Measurements from ENCODE around the gene INTS7. TPM values are rescaled to one million over a fixed set of nuclear protein-coding genes. Genes with fewer than 3 reads are reported as not detected.

INTS7 gene
- total and polyA plus RNA-seq, 2 donors from 2014 or later, result 5.1 to 9.8 TPM

DNA sequence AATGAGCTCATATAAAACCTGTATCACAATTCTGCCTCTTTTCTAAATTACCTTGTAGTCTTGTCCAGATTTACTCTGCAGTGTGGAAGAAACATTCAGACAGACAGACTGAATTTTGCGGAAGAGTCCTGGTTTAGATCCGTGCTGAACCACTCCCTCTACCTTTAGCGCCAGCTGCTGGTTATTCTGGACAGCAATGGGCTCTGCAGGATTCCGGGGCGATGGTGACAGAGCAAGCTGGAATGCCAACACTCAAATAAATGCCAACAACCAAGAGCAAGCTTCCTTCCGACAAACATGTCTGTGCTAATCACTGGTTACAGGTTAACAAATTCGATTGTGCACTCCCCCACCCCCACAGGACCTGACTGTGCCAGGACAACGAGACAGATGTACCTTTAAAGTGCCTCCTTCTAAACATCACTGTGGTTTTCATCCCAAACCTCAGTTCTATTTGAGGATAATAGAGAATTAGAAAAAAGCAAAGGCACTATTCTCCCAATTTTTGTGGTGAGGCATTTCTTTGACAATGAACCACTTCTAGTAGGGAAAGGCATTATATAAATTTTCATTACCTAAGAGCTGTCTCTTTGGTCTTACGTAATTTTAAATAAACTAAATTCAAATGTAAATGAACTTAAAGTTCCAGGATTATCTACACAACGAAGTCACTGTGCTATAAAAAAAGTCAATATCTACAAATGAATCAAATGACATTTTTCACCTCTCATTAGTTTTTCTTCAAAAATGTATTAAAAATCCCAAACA, 90.4 kb downstream of the INTS7 start:
- Histone ChIP-seq H3K4me1 (ENCODE audit: control insufficient read depth in 2 of 3, insufficient read depth in 2 of 3, low read depth in 1 of 3, low read length in 3 of 3) (peaks cover 0 to 3% (median 0%) of the 10 kb centered on the region in 3 donors), H3K27me3 (ENCODE audit: control insufficient read depth, insufficient read depth, low read length) (no peaks in the 10 kb centered on the region), H3K36me3 (ENCODE audit: control insufficient read depth in 2 of 3, insufficient read depth in 3 of 3, low read length in 3 of 3) (peaks cover 0 to 4% (median 0%) of the 10 kb centered on the region in 3 donors), H3K27ac (ENCODE audit: low read depth in 2 of 2, low read length in 2 of 2) (no peak overlapping the region), H3K9ac (ENCODE audit: low read length in 3 of 3) (no peak overlapping the region), H3K9me3 (ENCODE audit: control insufficient read depth in 2 of 3, insufficient read depth in 1 of 3, low read length in 3 of 3) (no peaks in the 10 kb centered on the region), H3K4me3 (ENCODE audit: low read length in 3 of 3) (no peak overlapping the region)
- intact Hi-C loops (cut with DNase I), result no loop called here
- peak; percentile 32 for FAIRE-seq
- DNase-seq, result peak in 2 of 5 donors; percentile 41 to 81
- TF ChIP-seq, protein P1, sequence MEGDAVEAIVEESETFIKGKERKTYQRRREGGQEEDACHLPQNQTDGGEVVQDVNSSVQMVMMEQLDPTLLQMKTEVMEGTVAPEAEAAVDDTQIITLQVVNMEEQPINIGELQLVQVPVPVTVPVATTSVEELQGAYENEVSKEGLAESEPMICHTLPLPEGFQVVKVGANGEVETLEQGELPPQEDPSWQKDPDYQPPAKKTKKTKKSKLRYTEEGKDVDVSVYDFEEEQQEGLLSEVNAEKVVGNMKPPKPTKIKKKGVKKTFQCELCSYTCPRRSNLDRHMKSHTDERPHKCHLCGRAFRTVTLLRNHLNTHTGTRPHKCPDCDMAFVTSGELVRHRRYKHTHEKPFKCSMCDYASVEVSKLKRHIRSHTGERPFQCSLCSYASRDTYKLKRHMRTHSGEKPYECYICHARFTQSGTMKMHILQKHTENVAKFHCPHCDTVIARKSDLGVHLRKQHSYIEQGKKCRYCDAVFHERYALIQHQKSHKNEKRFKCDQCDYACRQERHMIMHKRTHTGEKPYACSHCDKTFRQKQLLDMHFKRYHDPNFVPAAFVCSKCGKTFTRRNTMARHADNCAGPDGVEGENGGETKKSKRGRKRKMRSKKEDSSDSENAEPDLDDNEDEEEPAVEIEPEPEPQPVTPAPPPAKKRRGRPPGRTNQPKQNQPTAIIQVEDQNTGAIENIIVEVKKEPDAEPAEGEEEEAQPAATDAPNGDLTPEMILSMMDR (IDR thresholded peaks at IDR 0.05; ENCODE audit: borderline replicate concordance, extremely low read depth, insufficient read depth), result peak; percentile 71

DNA sequence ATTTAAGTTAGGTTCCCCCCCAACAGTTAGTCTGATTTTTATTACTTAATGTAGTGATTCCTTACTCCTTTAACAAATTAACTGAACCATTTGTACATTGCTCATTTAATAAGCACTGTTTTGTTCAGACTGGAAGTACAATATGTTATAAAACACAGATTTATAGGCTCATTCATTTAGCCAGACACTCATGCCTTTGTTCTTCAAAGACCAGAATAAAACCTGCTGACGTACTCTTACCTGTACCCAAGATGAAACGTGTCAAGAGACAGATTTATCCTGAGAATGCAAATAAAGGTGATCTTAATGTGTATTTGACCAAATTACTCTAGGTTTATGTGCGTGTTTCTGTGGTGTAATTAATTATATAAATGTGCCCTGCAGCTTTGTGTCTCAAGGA, 92.8 kb downstream of the INTS7 start:
- Histone ChIP-seq H3K4me1 (ENCODE audit: control insufficient read depth in 2 of 3, insufficient read depth in 2 of 3, low read depth in 1 of 3, low read length in 3 of 3) (peaks cover 0 to 5% (median 0%) of the 10 kb centered on the region in 3 donors), H3K9ac (ENCODE audit: low read length in 3 of 3) (no peak overlapping the region), H3K9me3 (ENCODE audit: control insufficient read depth in 2 of 3, insufficient read depth in 1 of 3, low read length in 3 of 3) (no peaks in the 10 kb centered on the region), H3K4me3 (ENCODE audit: low read length in 3 of 3) (no peak overlapping the region), H3K27me3 (ENCODE audit: control insufficient read depth, insufficient read depth, low read length) (no peaks in the 10 kb centered on the region), H3K27ac (ENCODE audit: low read depth in 2 of 2, low read length in 2 of 2) (no peak overlapping the region), H3K36me3 (ENCODE audit: control insufficient read depth in 2 of 3, insufficient read depth in 3 of 3, low read length in 3 of 3) (peaks cover 0 to 4% (median 0%) of the 10 kb centered on the region in 3 donors)
- intact Hi-C loops (cut with DNase I), result no loop called here
- TF ChIP-seq, protein P1 (IDR thresholded peaks at IDR 0.05; ENCODE audit: borderline replicate concordance, extremely low read depth, insufficient read depth), result no peak
- FAIRE-seq (no peak), DNase-seq (no peak)

DNA sequence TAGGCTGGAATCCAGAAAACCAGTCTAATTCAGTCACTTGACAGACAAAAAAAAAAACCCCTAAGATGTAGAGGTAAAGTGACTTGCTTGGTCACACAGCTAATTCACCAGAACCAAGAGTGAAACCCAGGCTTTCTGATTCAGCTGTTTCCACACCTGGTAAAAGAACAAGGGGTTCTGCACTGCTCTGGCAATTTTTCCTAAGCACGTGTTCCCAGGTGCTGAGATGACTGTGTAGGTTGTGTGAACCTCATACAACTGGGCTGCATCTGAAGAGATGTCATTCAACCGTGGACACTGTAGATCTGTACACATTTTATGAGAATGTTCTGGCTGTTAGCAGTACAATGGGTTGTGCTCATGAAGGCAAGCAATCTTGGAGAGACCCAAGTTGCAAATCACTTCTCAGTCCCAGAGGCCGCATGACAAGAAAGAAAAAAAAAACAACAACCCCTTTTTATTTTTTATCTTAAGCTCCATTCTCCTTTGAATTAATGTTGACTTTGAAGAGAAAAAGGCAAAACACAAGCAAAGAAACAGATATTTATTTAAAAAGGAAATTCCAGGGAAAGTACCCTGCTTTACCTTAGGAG, 95.4 kb downstream of the INTS7 start:
- DNase-seq, result no peak
- Histone ChIP-seq H3K4me3 (ENCODE audit: low read length in 3 of 3) (no peak overlapping the region), H3K9me3 (ENCODE audit: control insufficient read depth in 2 of 3, insufficient read depth in 1 of 3, low read length in 3 of 3) (no peaks in the 10 kb centered on the region), H3K9ac (ENCODE audit: low read length in 3 of 3) (no peak overlapping the region), H3K4me1 (ENCODE audit: control insufficient read depth in 2 of 3, insufficient read depth in 2 of 3, low read depth in 1 of 3, low read length in 3 of 3) (peaks cover 0 to 2% (median 0%) of the 10 kb centered on the region in 3 donors), H3K27ac (ENCODE audit: low read depth in 2 of 2, low read length in 2 of 2) (no peak overlapping the region), H3K36me3 (ENCODE audit: control insufficient read depth in 2 of 3, insufficient read depth in 3 of 3, low read length in 3 of 3) (peaks cover 0 to 4% (median 0%) of the 10 kb centered on the region in 3 donors), H3K27me3 (ENCODE audit: control insufficient read depth, insufficient read depth, low read length) (no peaks in the 10 kb centered on the region)
- intact Hi-C loops (cut with DNase I), result no loop called here
- TF ChIP-seq, protein P1 (IDR thresholded peaks at IDR 0.05; ENCODE audit: borderline replicate concordance, extremely low read depth, insufficient read depth), result no peak
- FAIRE-seq, result no peak

All from kidney (tissue), 14 donors.